ENCODE results near the gene ITIH5. TPM values are rescaled to one million over a fixed set of nuclear protein-coding genes. Genes with fewer than 3 reads are reported as not detected.

Gene ITIH5
- total and polyA plus RNA-seq, 4 donors: 0.88 to 68.5 (median 6.4) TPM

DNA sequence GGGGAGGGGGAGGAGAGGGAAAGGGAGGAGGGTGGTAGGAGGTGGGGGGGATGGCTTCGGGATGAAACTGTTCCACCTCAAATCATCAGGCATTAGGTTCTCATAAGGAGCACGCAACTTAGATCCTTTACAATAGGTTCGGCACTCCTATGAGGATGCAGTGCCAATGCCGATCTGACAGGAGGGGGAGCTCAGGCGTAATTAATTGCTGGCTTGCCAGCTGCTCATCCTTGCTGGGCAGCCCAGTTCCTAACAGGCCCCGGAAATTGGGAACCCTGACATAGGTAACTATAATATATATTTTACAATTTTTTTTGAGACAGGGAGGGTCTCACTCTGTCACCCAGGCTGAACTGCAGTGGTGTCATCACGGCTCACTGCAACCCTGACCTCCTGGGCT, 137.1 kb downstream of the ITIH5 start:
- ATAC-seq (ENCODE audit: insufficient read depth, low FRiP score) (no peak), DNase-seq (peak in 2 of 3 donors; percentile 50)
- no peaks in the 10 kb centered on the region for H3K36me3 ChIP-seq (ENCODE audit: control insufficient read depth in 4 of 4, insufficient read depth in 4 of 4, low read length in 4 of 4)
- H3K9me3 ChIP-seq (ENCODE audit: control insufficient read depth in 4 of 4, insufficient read depth in 3 of 4, low read length in 3 of 4): no peaks in the 10 kb centered on the region
- TF ChIP-seq, protein P1, sequence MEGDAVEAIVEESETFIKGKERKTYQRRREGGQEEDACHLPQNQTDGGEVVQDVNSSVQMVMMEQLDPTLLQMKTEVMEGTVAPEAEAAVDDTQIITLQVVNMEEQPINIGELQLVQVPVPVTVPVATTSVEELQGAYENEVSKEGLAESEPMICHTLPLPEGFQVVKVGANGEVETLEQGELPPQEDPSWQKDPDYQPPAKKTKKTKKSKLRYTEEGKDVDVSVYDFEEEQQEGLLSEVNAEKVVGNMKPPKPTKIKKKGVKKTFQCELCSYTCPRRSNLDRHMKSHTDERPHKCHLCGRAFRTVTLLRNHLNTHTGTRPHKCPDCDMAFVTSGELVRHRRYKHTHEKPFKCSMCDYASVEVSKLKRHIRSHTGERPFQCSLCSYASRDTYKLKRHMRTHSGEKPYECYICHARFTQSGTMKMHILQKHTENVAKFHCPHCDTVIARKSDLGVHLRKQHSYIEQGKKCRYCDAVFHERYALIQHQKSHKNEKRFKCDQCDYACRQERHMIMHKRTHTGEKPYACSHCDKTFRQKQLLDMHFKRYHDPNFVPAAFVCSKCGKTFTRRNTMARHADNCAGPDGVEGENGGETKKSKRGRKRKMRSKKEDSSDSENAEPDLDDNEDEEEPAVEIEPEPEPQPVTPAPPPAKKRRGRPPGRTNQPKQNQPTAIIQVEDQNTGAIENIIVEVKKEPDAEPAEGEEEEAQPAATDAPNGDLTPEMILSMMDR (IDR thresholded peaks at IDR 0.05; ENCODE audit: control extremely low read depth, extremely low read depth): no peak
- WGBS, 2 donors: 43 to 46% methylated on average over 7 of the region's 7 CpGs
- peaks cover 0 to 10% (median 0%) of the 10 kb centered on the region in 3 donors for H3K27me3 ChIP-seq (ENCODE audit: control insufficient read depth in 3 of 3, insufficient read depth in 3 of 3, low read length in 2 of 3)
- H3K9ac ChIP-seq (ENCODE audit: insufficient read depth in 1 of 2, low read length in 2 of 2): no peak overlapping the region
- H3K4me1 ChIP-seq (ENCODE audit: control insufficient read depth in 5 of 5, insufficient read depth in 5 of 5, low read length in 5 of 5): peaks cover 0 to 6% (median 0%) of the 10 kb centered on the region in 5 donors
- H3K4me3 ChIP-seq: no peak overlapping the region
- H3K27ac ChIP-seq (ENCODE audit: low read depth in 1 of 2, low read length in 1 of 2): no peak overlapping the region

DNA sequence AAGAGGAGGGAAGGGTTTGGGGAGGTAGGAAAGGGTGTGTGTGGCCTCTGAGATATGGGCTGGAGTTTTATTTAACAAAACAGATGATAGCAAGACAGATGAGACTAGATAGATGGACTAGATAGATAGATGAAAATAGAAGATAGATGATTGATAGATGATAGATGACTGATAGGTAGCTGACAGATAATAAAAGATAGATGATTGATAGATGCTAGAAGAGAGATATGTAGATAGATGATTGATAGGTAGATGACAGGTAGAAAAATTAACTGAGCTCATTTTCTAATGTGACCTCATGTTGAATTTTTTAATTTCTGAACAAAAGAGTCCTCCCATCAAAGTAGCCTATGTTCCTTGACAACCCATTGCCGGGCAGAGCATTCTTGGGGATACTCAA, 139.3 kb downstream of the ITIH5 start:
- Histone ChIP-seq H3K9ac (ENCODE audit: insufficient read depth in 1 of 2, low read length in 2 of 2) (peak overlapping the region in 1 of 2 donors; percentile 33), H3K36me3 (ENCODE audit: control insufficient read depth in 4 of 4, insufficient read depth in 4 of 4, low read length in 4 of 4) (no peaks in the 10 kb centered on the region), H3K27ac (ENCODE audit: low read depth in 1 of 2, low read length in 1 of 2) (no peak overlapping the region), H3K9me3 (ENCODE audit: control insufficient read depth in 4 of 4, insufficient read depth in 3 of 4, low read length in 3 of 4) (no peaks in the 10 kb centered on the region), H3K4me3 (no peak overlapping the region), H3K27me3 (ENCODE audit: control insufficient read depth in 3 of 3, insufficient read depth in 3 of 3, low read length in 2 of 3) (peaks cover 0 to 6% (median 6%) of the 10 kb centered on the region in 3 donors), H3K4me1 (ENCODE audit: control insufficient read depth in 5 of 5, insufficient read depth in 5 of 5, low read length in 5 of 5) (no peaks in the 10 kb centered on the region)
- WGBS, 2 donors: 90 to 96% methylated on average over 1 of the region's 1 CpG
- TF ChIP-seq, protein P1 (IDR thresholded peaks at IDR 0.05; ENCODE audit: control extremely low read depth, extremely low read depth): no peak
- ATAC-seq (ENCODE audit: insufficient read depth, low FRiP score) (no peak), DNase-seq (no peak)

DNA sequence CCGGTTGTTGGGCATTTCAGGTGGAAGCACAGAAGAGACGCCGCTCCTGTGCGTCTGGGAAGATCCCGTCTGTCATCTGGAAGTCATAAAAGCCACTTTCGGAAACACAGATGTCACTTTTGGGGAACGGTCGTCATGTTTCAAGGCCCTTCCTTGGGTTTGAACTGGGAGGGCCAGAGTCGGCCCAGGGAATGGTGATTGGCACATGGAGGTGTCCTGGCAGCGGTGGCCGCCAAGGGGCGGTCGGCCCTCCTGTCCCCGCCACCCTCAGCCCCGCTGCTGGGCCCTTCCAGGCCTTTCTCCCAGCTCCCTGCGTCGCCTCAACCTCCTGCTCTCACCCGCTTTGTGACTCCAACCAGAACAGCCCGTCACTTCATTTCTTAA, 140.8 kb downstream of the ITIH5 start:
- H3K36me3 ChIP-seq (ENCODE audit: control insufficient read depth in 4 of 4, insufficient read depth in 4 of 4, low read length in 4 of 4): no peaks in the 10 kb centered on the region
- TF ChIP-seq, protein P1 (IDR thresholded peaks at IDR 0.05; ENCODE audit: control extremely low read depth, extremely low read depth): no peak
- 80 to 87% methylated on average over 19 of the region's 19 CpGs for WGBS, 2 donors
- H3K4me3 ChIP-seq: no peak overlapping the region
- H3K9me3 ChIP-seq (ENCODE audit: control insufficient read depth in 4 of 4, insufficient read depth in 3 of 4, low read length in 3 of 4): no peaks in the 10 kb centered on the region
- H3K27ac ChIP-seq (ENCODE audit: low read depth in 1 of 2, low read length in 1 of 2): no peak overlapping the region
- H3K27me3 ChIP-seq (ENCODE audit: control insufficient read depth in 3 of 3, insufficient read depth in 3 of 3, low read length in 2 of 3): peaks cover 0 to 8% (median 2%) of the 10 kb centered on the region in 3 donors
- ATAC-seq (ENCODE audit: insufficient read depth, low FRiP score): no peak
- no peaks in the 10 kb centered on the region for H3K4me1 ChIP-seq (ENCODE audit: control insufficient read depth in 5 of 5, insufficient read depth in 5 of 5, low read length in 5 of 5)
- no peak overlapping the region for H3K9ac ChIP-seq (ENCODE audit: insufficient read depth in 1 of 2, low read length in 2 of 2)
- no peak for DNase-seq

Measured in lung (tissue), 12 donors.